ENCODE data around the gene PKN3.

DNA sequence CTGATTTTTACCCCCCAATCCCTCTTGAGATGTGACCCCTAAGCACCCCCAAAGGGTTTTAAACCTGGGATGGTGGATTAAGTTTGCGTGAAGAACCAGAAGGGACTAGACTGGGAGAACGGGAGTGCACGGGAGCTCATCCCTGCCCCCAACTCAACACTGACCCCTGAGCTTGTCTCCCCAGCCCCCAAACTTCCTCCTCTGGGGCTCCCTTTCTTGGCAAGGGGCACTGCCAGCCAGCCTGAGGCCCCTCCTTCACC lies 18.3 kb upstream of the PKN3 start:
- no peak for TF ChIP-seq PKNOX1 (IDR thresholded peaks at IDR 0.05)
- TF ChIP-seq ZNF24 (IDR thresholded peaks at IDR 0.05) = no peak
- TF ChIP-seq EZH2 (IDR thresholded peaks at IDR 0.05; ENCODE audit: borderline replicate concordance, low read depth, low read length) = no peak
- no peak for TF ChIP-seq POLR2A (conservative IDR thresholded peaks at IDR 0.05)
- no peak for TF ChIP-seq RFX5 (IDR thresholded peaks at IDR 0.05; ENCODE audit: low read depth, low read length)
- TF ChIP-seq STAT5B (CRISPR knock-in tag; IDR thresholded peaks at IDR 0.05) = no peak
- TF ChIP-seq RAD21 (CRISPR knock-in tag; conservative IDR thresholded peaks at IDR 0.05 in 1 of 2, IDR thresholded peaks at IDR 0.05 in 1 of 2) = no peak
- TF ChIP-seq, protein P1, sequence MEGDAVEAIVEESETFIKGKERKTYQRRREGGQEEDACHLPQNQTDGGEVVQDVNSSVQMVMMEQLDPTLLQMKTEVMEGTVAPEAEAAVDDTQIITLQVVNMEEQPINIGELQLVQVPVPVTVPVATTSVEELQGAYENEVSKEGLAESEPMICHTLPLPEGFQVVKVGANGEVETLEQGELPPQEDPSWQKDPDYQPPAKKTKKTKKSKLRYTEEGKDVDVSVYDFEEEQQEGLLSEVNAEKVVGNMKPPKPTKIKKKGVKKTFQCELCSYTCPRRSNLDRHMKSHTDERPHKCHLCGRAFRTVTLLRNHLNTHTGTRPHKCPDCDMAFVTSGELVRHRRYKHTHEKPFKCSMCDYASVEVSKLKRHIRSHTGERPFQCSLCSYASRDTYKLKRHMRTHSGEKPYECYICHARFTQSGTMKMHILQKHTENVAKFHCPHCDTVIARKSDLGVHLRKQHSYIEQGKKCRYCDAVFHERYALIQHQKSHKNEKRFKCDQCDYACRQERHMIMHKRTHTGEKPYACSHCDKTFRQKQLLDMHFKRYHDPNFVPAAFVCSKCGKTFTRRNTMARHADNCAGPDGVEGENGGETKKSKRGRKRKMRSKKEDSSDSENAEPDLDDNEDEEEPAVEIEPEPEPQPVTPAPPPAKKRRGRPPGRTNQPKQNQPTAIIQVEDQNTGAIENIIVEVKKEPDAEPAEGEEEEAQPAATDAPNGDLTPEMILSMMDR (IDR thresholded peaks at IDR 0.05 in 2 of 3, conservative IDR thresholded peaks at IDR 0.05 in 1 of 3; ENCODE audit: insufficient read depth in 2 of 3, low read depth in 1 of 3, low read length in 3 of 3) = no peak

All from K562 (cell line).